HEK293T (cell line): ENCODE results near the gene SAXO1.

Source experiments
- BHLHE40 ChIP-seq: fragments of 450-650 bp; IDR thresholded peaks from 2 replicates; pipeline ENCODE4 v1.6.1; 2016; ENCODE audit warnings: mild to moderate bottlenecking, moderate library complexity, borderline replicate concordance
- ELF4 ChIP-seq: fragments of 450-650 bp; IDR thresholded peaks from 2 replicates; pipeline ENCODE4 v1.6.1; 2017; ENCODE audit warnings: antibody characterized with exemption
- FOXK2 ChIP-seq: fragments of 450-650 bp; IDR thresholded peaks from 2 replicates; pipeline ENCODE4 v1.6.1; 2016; ENCODE audit warnings: mild to moderate bottlenecking
- FOXM1 ChIP-seq: fragments of 450-650 bp; IDR thresholded peaks from 2 replicates; pipeline ENCODE4 v1.6.1; 2017; ENCODE audit warnings: mild to moderate bottlenecking, borderline replicate concordance
- NFRKB ChIP-seq: fragments of 450-650 bp; IDR thresholded peaks from 2 replicates; pipeline ENCODE4 v1.6.1; 2016; ENCODE audit warnings: mild to moderate bottlenecking, moderate library complexity
- SP1 ChIP-seq: fragments of 450-650 bp; IDR thresholded peaks from 2 replicates; pipeline ENCODE4 v1.6.1; 2017
- SUZ12 ChIP-seq: fragments of 450-650 bp; IDR thresholded peaks from 2 replicates; pipeline ENCODE4 v1.6.1; 2016; ENCODE audit warnings: mild to moderate bottlenecking
- TARDBP ChIP-seq: fragments of 450-650 bp; IDR thresholded peaks from 2 replicates; pipeline ENCODE4 v1.6.1; 2016

GRCh38 chr9:18896531-18897179 is 136.4 kb downstream of the SAXO1 start:
- TF ChIP-seq SUZ12 (no peak), FOXM1 (no peak), BHLHE40 (no peak), SP1 (no peak), NFRKB (no peak), TARDBP (no peak), FOXK2 (no peak), ELF4 (no peak)
